ENCODE data around the gene RASA3. TPM values are rescaled to one million over a fixed set of nuclear protein-coding genes. Genes with fewer than 3 reads are reported as not detected.
A peak's percentile ranks its signal among the peaks of the same experiment; 100 is the strongest.

Gene RASA3
- total RNA-seq, 1 donor from 2014 or later = 2.9 TPM

- Histone ChIP-seq H3K9ac (no peak overlapping the region), H3K4me1 (no peaks in the 10 kb centered on the region), H4K20me1 (ENCODE audit: low read depth) (no peaks in the 10 kb centered on the region), H3K9me3 (ENCODE audit: low read depth) (no peaks in the 10 kb centered on the region), H3K36me3 (no peaks in the 10 kb centered on the region), H3K4me3 (no peak overlapping the region), H3F3A (ENCODE audit: low read depth) (no peaks in the 10 kb centered on the region), H2AFZ (replicated peaks) (no peak overlapping the region), H3K79me2 (ENCODE audit: low read depth) (no peaks in the 10 kb centered on the region), H3K27me3 (no peaks in the 10 kb centered on the region), H3K4me2 (no peak overlapping the region), H3K27ac (no peak overlapping the region)
- peaks cover 3% of the 10 kb centered on the region for H3K9me3 Mint-ChIP-seq
- H3K27ac Mint-ChIP-seq = peak overlapping the region; percentile 50
- H3K36me3 Mint-ChIP-seq = no peaks in the 10 kb centered on the region
- no peak overlapping the region for H3K4me3 Mint-ChIP-seq
- peaks cover 11% of the 10 kb centered on the region for H3K27me3 Mint-ChIP-seq (ENCODE audit: insufficient read depth, low read depth)
- peaks cover 40% of the 10 kb centered on the region for H3K4me1 Mint-ChIP-seq
- DNase-seq (ENCODE audit: low spot score) = no peak
- TF ChIP-seq EZH2phosphoT487 (IDR thresholded peaks at IDR 0.05) (no peak), CTCF (IDR thresholded peaks at IDR 0.05) (no peak), EZH2 (IDR thresholded peaks at IDR 0.05) (no peak)
These were observed 32.4 kb upstream of the RASA3 start for GRCh38 chr13:114164681-114165429.

- no peaks in the 10 kb centered on the region for H3K9me3 ChIP-seq (ENCODE audit: low read depth)
- no peaks in the 10 kb centered on the region for H4K20me1 ChIP-seq (ENCODE audit: low read depth)
- H3K27me3 ChIP-seq = no peaks in the 10 kb centered on the region
- Mint-ChIP-seq H3K9me3 (peaks cover 3% of the 10 kb centered on the region), H3K4me3 (no peak overlapping the region), H3K27me3 (ENCODE audit: insufficient read depth, low read depth) (peaks cover 11% of the 10 kb centered on the region), H3K36me3 (no peaks in the 10 kb centered on the region), H3K27ac (peak overlapping the region; percentile 47), H3K4me1 (peaks cover 40% of the 10 kb centered on the region)
- H2AFZ ChIP-seq (replicated peaks) = no peak overlapping the region
- no peak overlapping the region for H3K9ac ChIP-seq
- H3K27ac ChIP-seq = no peak overlapping the region
- no peaks in the 10 kb centered on the region for H3K36me3 ChIP-seq
- H3K79me2 ChIP-seq (ENCODE audit: low read depth) = no peaks in the 10 kb centered on the region
- no peak overlapping the region for H3K4me3 ChIP-seq
- DNase-seq (ENCODE audit: low spot score) = no peak
- TF ChIP-seq EZH2phosphoT487 (IDR thresholded peaks at IDR 0.05) (no peak), CTCF (IDR thresholded peaks at IDR 0.05) (no peak), EZH2 (IDR thresholded peaks at IDR 0.05) (no peak)
- H3K4me1 ChIP-seq = no peaks in the 10 kb centered on the region
- H3K4me2 ChIP-seq = no peak overlapping the region
- no peaks in the 10 kb centered on the region for H3F3A ChIP-seq (ENCODE audit: low read depth)
These were observed 31.6 kb upstream of the RASA3 start for GRCh38 chr13:114164053-114164452.

GRCh38 chr13:114162533-114162922 is 30.1 kb upstream of the RASA3 start:
- H3K36me3 ChIP-seq = no peaks in the 10 kb centered on the region
- Mint-ChIP-seq H3K27ac (peak overlapping the region; percentile 74), H3K27me3 (ENCODE audit: insufficient read depth, low read depth) (peaks cover 17% of the 10 kb centered on the region), H3K4me3 (no peak overlapping the region), H3K9me3 (peaks cover 4% of the 10 kb centered on the region), H3K4me1 (peaks cover 37% of the 10 kb centered on the region), H3K36me3 (no peaks in the 10 kb centered on the region)
- H3K79me2 ChIP-seq (ENCODE audit: low read depth) = no peaks in the 10 kb centered on the region
- H3K4me3 ChIP-seq = no peak overlapping the region
- H3K9me3 ChIP-seq (ENCODE audit: low read depth) = no peaks in the 10 kb centered on the region
- H3F3A ChIP-seq (ENCODE audit: low read depth) = no peaks in the 10 kb centered on the region
- no peaks in the 10 kb centered on the region for H4K20me1 ChIP-seq (ENCODE audit: low read depth)
- H3K27ac ChIP-seq = no peak overlapping the region
- no peak for TF ChIP-seq EZH2phosphoT487 (IDR thresholded peaks at IDR 0.05)
- no peak for TF ChIP-seq CTCF (IDR thresholded peaks at IDR 0.05)
- no peak for TF ChIP-seq EZH2 (IDR thresholded peaks at IDR 0.05)
- H2AFZ ChIP-seq (replicated peaks) = peak overlapping the region; percentile 17
- H3K4me1 ChIP-seq = no peaks in the 10 kb centered on the region
- H3K4me2 ChIP-seq = no peak overlapping the region
- no peak overlapping the region for H3K9ac ChIP-seq
- DNase-seq (ENCODE audit: low spot score) = no peak
- H3K27me3 ChIP-seq = no peaks in the 10 kb centered on the region

All from neural progenitor cell (in vitro differentiated cells).